Measurements from ENCODE around the gene FAM217A. TPM values are rescaled to one million over a fixed set of nuclear protein-coding genes. Genes with fewer than 3 reads are reported as not detected.

FAM217A gene
- total RNA-seq, 4 donors from 2014 or later = not detected

DNA sequence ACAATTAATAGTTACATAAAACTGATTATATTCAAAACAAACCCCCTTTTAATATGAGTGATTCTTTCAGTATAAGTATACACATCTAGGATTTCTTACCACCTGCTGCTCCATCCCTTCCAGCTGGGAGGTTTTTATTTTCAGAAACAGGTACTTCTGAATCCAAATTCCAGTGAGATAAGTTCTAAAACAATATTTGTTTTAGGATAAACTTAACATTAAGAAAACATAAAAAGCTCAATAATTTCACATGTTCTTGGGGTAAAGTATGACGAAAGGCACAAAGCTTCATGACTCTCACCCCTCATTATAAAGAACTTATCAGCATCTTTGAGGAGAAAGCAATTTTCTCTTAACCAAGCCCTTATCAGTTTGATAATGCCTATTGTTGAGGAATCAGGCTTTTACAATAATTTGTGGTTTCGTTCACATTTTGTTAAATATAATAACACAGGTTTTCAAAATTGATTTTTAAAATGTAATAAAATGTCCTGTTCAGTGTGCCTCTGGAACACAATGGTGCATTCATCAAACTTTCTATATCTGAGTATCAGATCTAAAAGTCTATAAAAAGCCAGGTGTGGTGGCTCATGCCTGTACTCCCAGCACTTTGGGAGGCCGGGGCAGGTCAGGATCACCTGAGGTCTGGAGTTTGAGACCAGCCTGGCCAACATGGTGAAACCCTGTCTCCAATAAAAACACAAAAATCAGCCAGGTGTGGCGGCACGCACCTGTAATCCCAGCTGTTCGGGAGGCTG is 4.3 kb downstream of the FAM217A start:
- Histone ChIP-seq H3K36me3 (no peaks in the 10 kb centered on the region), H3K4me1 (no peaks in the 10 kb centered on the region), H3K9me3 (no peaks in the 10 kb centered on the region), H3K4me3 (no peak overlapping the region), H3K27ac (no peak overlapping the region), H3K27me3 (no peaks in the 10 kb centered on the region)
- TF ChIP-seq, protein P1, sequence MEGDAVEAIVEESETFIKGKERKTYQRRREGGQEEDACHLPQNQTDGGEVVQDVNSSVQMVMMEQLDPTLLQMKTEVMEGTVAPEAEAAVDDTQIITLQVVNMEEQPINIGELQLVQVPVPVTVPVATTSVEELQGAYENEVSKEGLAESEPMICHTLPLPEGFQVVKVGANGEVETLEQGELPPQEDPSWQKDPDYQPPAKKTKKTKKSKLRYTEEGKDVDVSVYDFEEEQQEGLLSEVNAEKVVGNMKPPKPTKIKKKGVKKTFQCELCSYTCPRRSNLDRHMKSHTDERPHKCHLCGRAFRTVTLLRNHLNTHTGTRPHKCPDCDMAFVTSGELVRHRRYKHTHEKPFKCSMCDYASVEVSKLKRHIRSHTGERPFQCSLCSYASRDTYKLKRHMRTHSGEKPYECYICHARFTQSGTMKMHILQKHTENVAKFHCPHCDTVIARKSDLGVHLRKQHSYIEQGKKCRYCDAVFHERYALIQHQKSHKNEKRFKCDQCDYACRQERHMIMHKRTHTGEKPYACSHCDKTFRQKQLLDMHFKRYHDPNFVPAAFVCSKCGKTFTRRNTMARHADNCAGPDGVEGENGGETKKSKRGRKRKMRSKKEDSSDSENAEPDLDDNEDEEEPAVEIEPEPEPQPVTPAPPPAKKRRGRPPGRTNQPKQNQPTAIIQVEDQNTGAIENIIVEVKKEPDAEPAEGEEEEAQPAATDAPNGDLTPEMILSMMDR (IDR thresholded peaks at IDR 0.05) = no peak
- no peak for TF ChIP-seq POLR2A (IDR thresholded peaks at IDR 0.05)
- DNase-seq = no peak

DNA sequence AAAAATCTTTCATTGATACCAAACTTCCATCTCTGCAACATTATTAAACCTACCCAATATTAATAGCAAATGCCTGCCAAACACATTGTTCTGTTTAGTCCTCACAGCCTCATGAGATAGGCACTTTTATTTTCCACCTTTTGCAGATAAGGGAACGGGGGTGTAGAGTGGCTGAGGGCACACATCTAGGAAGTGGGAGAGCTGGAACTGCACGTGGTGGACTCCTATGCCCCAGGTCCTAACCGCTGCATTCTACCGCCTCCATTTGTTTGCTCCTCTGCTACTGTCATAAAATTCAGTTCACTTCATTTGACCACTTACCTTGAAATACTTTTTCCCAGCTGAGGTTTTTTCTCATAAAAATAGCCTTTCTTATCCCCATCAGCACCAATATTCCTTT is 7.6 kb downstream of the FAM217A start:
- H3K9me3 ChIP-seq = no peaks in the 10 kb centered on the region
- H3K27me3 ChIP-seq = no peaks in the 10 kb centered on the region
- no peak for TF ChIP-seq POLR2A (IDR thresholded peaks at IDR 0.05)
- TF ChIP-seq, protein P1 (IDR thresholded peaks at IDR 0.05) = no peak
- no peak overlapping the region for H3K27ac ChIP-seq
- no peaks in the 10 kb centered on the region for H3K36me3 ChIP-seq
- DNase-seq = no peak
- H3K4me1 ChIP-seq = peaks cover 0 to 3% (median 0%) of the 10 kb centered on the region in 4 donors
- no peak overlapping the region for H3K4me3 ChIP-seq

DNA sequence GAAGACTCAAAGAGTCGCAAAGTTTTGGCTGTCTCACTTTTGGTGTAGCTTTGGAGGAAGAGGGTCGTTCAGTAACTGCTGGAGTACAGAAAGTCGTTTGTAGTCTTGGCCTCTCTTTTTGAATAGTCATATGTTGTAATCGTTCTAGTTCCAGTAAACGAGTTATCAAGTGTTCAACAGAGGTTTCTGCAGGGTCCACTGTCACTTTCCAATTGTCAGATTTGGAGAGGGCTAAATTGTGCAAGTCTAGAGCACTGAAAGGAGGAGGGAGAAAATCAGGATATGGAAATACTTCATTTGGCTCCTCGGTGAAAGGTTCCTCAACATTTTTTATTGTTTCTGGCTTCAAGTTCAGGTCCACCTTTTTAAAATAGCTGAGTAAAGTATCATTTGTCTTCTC is 9.7 kb downstream of the FAM217A start:
- Histone ChIP-seq H3K4me3 (no peak overlapping the region), H3K36me3 (peaks cover 0 to 20% (median 0%) of the 10 kb centered on the region in 3 donors), H3K27me3 (no peaks in the 10 kb centered on the region), H3K4me1 (peaks cover 0 to 3% (median 0%) of the 10 kb centered on the region in 4 donors), H3K27ac (no peak overlapping the region), H3K9me3 (no peaks in the 10 kb centered on the region)
- no peak for DNase-seq
- TF ChIP-seq, protein P1 (IDR thresholded peaks at IDR 0.05) = no peak
- TF ChIP-seq POLR2A (IDR thresholded peaks at IDR 0.05) = no peak

- TF ChIP-seq, protein P1 (IDR thresholded peaks at IDR 0.05) = no peak
- no peak for TF ChIP-seq POLR2A (IDR thresholded peaks at IDR 0.05)
- no peaks in the 10 kb centered on the region for H3K27me3 ChIP-seq
- no peaks in the 10 kb centered on the region for H3K9me3 ChIP-seq
- peaks cover 0 to 3% (median 0%) of the 10 kb centered on the region in 4 donors for H3K4me1 ChIP-seq
- H3K4me3 ChIP-seq = no peak overlapping the region
- DNase-seq = no peak
- peaks cover 0 to 35% (median 0%) of the 10 kb centered on the region in 3 donors for H3K36me3 ChIP-seq
- H3K27ac ChIP-seq = no peak overlapping the region
These were observed 11.3 kb downstream of the FAM217A start for GRCh38 chr6:4067673-4068072.

DNA sequence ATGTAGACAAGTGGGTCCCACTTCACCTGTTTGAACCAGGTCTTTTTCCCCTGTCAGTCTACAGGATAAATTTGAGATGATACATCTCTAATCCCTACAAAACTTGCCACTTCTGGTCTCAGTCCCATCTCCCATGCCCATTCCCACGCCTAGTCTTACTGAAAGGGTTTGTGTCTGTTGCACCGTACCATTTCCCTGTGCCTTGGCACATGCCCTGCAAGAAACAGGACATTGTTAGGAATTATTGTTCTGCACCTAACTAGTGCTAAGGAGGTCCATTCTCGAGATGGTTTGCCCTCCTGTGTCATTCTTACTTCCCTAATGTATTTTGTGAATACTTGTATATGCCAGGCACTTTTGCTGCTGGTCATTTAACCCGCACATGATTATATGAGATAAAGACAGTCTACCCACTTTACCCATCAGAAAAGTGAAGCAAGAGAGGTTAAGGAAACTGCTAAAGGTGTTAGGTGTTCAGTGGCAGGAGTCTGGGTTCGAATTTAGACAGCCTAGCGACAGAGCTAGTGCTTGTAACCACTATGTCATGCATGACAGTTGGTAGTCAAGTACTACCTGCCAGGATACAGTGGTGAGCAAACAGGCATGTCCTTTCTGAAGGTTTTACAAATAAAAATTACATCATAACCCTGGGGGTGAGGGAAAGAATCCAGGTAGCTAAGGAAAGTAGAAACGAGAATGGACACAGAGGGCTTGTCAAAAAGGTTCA is 12.7 kb downstream of the FAM217A start:
- H3K9me3 ChIP-seq = no peaks in the 10 kb centered on the region
- H3K27ac ChIP-seq = no peak overlapping the region
- DNase-seq = no peak
- peaks cover 0 to 3% (median 0%) of the 10 kb centered on the region in 4 donors for H3K4me1 ChIP-seq
- TF ChIP-seq, protein P1 (IDR thresholded peaks at IDR 0.05) = no peak
- no peak for TF ChIP-seq POLR2A (IDR thresholded peaks at IDR 0.05)
- peaks cover 0 to 50% (median 0%) of the 10 kb centered on the region in 3 donors for H3K36me3 ChIP-seq
- no peak overlapping the region for H3K4me3 ChIP-seq
- H3K27me3 ChIP-seq = no peaks in the 10 kb centered on the region
